IMR-90 (cell line): ENCODE measurements around the gene RNASE1.

Experiments used
- CTCF ChIP-seq: conservative IDR thresholded peaks from 2 replicates; pipeline ENCODE4 v1.5.1; 2012; ENCODE audit warnings: mild to moderate bottlenecking, low read depth, low read length, improper control_type of control experiment
- POLR2A ChIP-seq: IDR thresholded peaks from 2 replicates; pipeline ENCODE4 v1.6.1; 2012; ENCODE audit warnings: mild to moderate bottlenecking, low read depth, low read length

DNA sequence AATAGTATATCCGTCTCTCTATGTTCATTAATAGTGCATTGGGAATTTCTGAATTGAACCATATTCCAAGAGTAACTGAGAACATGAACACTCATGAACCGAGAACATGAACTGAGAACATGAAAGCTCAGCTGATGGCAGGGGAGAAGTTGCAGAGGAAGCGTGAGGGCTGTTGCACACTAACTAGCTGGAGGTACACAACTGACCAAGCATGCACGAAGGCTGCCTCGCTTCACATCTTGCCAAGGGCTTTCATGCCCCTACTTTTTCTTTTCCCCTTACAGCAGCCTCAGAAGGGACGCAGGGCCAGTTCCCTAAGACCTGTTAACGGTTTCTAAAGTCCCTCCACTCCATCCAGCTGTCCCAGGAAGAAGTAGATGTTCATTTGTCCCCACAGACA is 4.3 kb downstream of the RNASE1 start:
- TF ChIP-seq POLR2A = no peak
- TF ChIP-seq CTCF = no peak
